Activated naive CD8-positive, alpha-beta T cell (primary cell): Measurements from ENCODE around the gene MIPEP.

ENCODE experiments used
- H3K27ac Mint-ChIP-seq: one replicate; pipeline ENCODE4 v1.8.0; 2021; ENCODE audit warnings: mixed read lengths
- H3K27me3 Mint-ChIP-seq: one replicate; pipeline ENCODE4 v1.8.0; 2021; ENCODE audit warnings: mixed read lengths
- H3K36me3 Mint-ChIP-seq: one replicate; pipeline ENCODE4 v1.8.0; 2021; ENCODE audit warnings: mixed read lengths
- H3K4me1 Mint-ChIP-seq: one replicate; pipeline ENCODE4 v1.8.0; 2021; ENCODE audit warnings: low read depth, mixed read lengths
- H3K4me3 Mint-ChIP-seq: one replicate; pipeline ENCODE4 v1.8.0; 2021; ENCODE audit warnings: mild to moderate bottlenecking, mixed read lengths
- H3K9me3 Mint-ChIP-seq: one replicate; pipeline ENCODE4 v1.8.0; 2021; ENCODE audit warnings: low read depth, mixed read lengths

MIPEP gene

GRCh38 chr13:23888658-23889614, at the start of gene MIPEP:
Gene MIPEP (minus strand): TSS chr13:23889400. CDS start chr13:23889320, 80 bp downstream.
- Mint-ChIP-seq H3K27me3 (no peaks in the 10 kb centered on the region), H3K27ac (peak within 1 kb of the TSS; percentile 64), H3K4me3 (peak within 1 kb of the TSS; percentile 86), H3K4me1 (peaks cover 25% of the 10 kb centered on the region), H3K36me3 (peaks cover 3% of the 10 kb centered on the region), H3K9me3 (no peaks in the 10 kb centered on the region)

- Mint-ChIP-seq H3K4me1 (no peaks in the 10 kb centered on the region), H3K27me3 (peaks cover 21% of the 10 kb centered on the region), H3K9me3 (peaks cover 8% of the 10 kb centered on the region), H3K4me3 (no peak overlapping the region), H3K27ac (no peak overlapping the region), H3K36me3 (no peaks in the 10 kb centered on the region)
Observed at GRCh38 chr13:23934520-23934919, 45.3 kb upstream of the MIPEP start.

DNA sequence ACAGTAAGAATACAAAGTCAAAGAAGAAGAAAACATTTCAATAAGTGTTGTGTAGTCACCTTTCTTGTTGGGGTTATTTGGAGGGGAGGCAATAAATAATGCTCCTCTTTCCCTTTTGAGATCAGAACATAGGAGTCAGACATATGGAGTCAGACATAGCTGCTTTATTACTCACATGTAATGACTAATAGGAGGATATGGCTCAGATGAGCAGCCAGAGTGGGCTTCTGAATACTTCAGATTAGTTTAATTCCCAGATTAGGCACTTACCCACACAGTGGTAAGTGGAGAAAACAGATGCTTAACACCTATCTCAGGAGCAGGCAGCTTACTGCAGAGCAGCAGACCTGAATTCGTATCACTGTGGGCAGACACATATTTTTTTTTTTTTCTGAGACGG, 39.8 kb upstream of the MIPEP start:
- Mint-ChIP-seq H3K4me3 (no peak overlapping the region), H3K4me1 (no peaks in the 10 kb centered on the region), H3K9me3 (no peaks in the 10 kb centered on the region), H3K36me3 (no peaks in the 10 kb centered on the region), H3K27me3 (peaks cover 14% of the 10 kb centered on the region), H3K27ac (no peak overlapping the region)

DNA sequence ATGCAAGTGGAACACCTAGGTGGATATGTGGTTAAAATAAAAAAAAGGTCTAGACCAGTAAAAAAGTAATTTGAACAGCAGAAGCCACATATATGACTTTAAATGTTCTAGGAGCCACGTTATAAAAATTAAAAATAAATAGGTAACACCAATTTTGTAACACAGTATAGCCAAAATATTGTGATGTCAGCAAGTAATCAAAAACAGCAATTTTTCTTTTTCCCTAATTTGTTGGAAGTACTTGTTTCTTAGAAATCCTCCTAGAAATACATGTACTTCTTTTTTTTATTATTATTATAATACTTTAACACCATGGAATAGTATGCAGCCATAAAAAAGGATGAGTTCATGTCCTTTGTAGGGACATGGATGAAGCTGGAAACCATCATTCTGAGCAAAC, 33.8 kb upstream of the MIPEP start:
- Mint-ChIP-seq H3K4me3 (no peak overlapping the region), H3K9me3 (no peaks in the 10 kb centered on the region), H3K36me3 (no peaks in the 10 kb centered on the region), H3K27ac (no peak overlapping the region), H3K4me1 (no peaks in the 10 kb centered on the region), H3K27me3 (peaks cover 10% of the 10 kb centered on the region)

- Mint-ChIP-seq H3K36me3 (no peaks in the 10 kb centered on the region), H3K27me3 (peaks cover 16% of the 10 kb centered on the region), H3K4me3 (no peak overlapping the region), H3K9me3 (no peaks in the 10 kb centered on the region), H3K27ac (no peak overlapping the region), H3K4me1 (no peaks in the 10 kb centered on the region)
Observed at GRCh38 chr13:23922005-23922932, 33.1 kb upstream of the MIPEP start.

DNA sequence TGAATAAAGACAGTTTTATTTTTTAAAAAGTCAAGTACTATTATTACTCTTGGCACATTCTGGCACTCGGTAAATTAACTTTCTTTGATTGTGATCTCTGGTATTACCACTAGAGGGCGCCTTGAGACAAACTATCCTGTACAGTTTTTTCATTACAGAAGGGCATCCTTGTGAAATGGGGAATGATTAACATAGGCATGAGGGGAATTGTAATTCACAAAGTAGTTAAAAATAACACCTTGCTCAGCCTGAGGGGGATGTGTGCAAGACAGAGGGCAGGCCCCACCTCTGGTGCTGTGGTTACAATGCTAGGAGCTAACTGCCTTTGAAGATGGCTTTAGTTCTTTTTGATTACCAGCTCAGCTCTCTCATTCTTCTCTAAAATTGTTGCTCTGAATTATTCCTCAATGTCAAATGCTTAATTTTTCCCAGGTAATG, 32.3 kb upstream of the MIPEP start:
- H3K4me3 Mint-ChIP-seq, result no peak overlapping the region

GRCh38 chr13:23919006-23919405, 29.8 kb upstream of the MIPEP start:
- no peak overlapping the region for H3K4me3 Mint-ChIP-seq
- no peaks in the 10 kb centered on the region for H3K36me3 Mint-ChIP-seq
- H3K27me3 Mint-ChIP-seq, result peaks cover 23% of the 10 kb centered on the region
- no peaks in the 10 kb centered on the region for H3K4me1 Mint-ChIP-seq
- no peaks in the 10 kb centered on the region for H3K9me3 Mint-ChIP-seq
- H3K27ac Mint-ChIP-seq, result no peak overlapping the region

More for the DNA sequence above, 32.3 kb upstream of the MIPEP start:
- H3K36me3 Mint-ChIP-seq, result no peaks in the 10 kb centered on the region
- no peaks in the 10 kb centered on the region for H3K9me3 Mint-ChIP-seq
- H3K27me3 Mint-ChIP-seq, result peaks cover 17% of the 10 kb centered on the region
- H3K4me1 Mint-ChIP-seq, result no peaks in the 10 kb centered on the region
- H3K27ac Mint-ChIP-seq, result no peak overlapping the region

DNA sequence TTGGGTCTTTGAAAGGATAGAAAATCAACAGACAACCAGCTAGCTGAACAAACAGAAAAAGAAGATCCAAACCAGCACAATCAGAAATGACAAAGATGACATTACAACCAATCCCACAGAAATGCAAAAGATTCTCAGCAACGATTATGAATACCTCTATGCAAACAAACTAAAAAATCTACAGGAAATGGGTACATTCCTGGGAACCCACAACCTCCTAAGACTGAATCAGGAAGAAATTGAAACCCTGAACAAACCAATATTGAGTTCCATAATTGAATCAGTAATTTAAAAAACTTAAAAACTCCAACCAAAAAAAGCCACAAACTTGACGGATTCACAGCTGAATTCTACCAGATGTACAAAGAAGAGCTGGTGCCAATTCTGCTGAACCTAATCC, 29.0 kb upstream of the MIPEP start:
- Mint-ChIP-seq H3K9me3 (no peaks in the 10 kb centered on the region), H3K4me3 (no peak overlapping the region), H3K4me1 (no peaks in the 10 kb centered on the region)

GRCh38 chr13:23915308-23915707, 26.1 kb upstream of the MIPEP start:
- H3K27me3 Mint-ChIP-seq, result peaks cover 20% of the 10 kb centered on the region
- H3K4me3 Mint-ChIP-seq, result no peak overlapping the region
- no peak overlapping the region for H3K27ac Mint-ChIP-seq
- H3K36me3 Mint-ChIP-seq, result peaks cover 3% of the 10 kb centered on the region
- no peaks in the 10 kb centered on the region for H3K9me3 Mint-ChIP-seq
- peaks cover 2% of the 10 kb centered on the region for H3K4me1 Mint-ChIP-seq

More for the DNA sequence above, 29.0 kb upstream of the MIPEP start:
- H3K36me3 Mint-ChIP-seq, result no peaks in the 10 kb centered on the region
- peaks cover 23% of the 10 kb centered on the region for H3K27me3 Mint-ChIP-seq
- no peak overlapping the region for H3K27ac Mint-ChIP-seq

GRCh38 chr13:23912469-23912868, 23.3 kb upstream of the MIPEP start:
- H3K27ac Mint-ChIP-seq, result no peak overlapping the region
- H3K36me3 Mint-ChIP-seq, result peaks cover 3% of the 10 kb centered on the region
- H3K4me3 Mint-ChIP-seq, result no peak overlapping the region
- peaks cover 16% of the 10 kb centered on the region for H3K27me3 Mint-ChIP-seq
- H3K4me1 Mint-ChIP-seq, result peaks cover 2% of the 10 kb centered on the region
- no peaks in the 10 kb centered on the region for H3K9me3 Mint-ChIP-seq

- Mint-ChIP-seq H3K27ac (no peak overlapping the region), H3K4me3 (no peak overlapping the region), H3K9me3 (no peaks in the 10 kb centered on the region), H3K4me1 (peaks cover 2% of the 10 kb centered on the region), H3K27me3 (peaks cover 10% of the 10 kb centered on the region), H3K36me3 (peaks cover 3% of the 10 kb centered on the region)
Observed at GRCh38 chr13:23909606-23910005, 20.4 kb upstream of the MIPEP start.

GRCh38 chr13:23905766-23906165, 16.6 kb upstream of the MIPEP start:
- H3K4me1 Mint-ChIP-seq, result peaks cover 5% of the 10 kb centered on the region
- H3K27me3 Mint-ChIP-seq, result peaks cover 24% of the 10 kb centered on the region
- H3K4me3 Mint-ChIP-seq, result no peak overlapping the region
- no peaks in the 10 kb centered on the region for H3K9me3 Mint-ChIP-seq
- no peak overlapping the region for H3K27ac Mint-ChIP-seq
- H3K36me3 Mint-ChIP-seq, result no peaks in the 10 kb centered on the region

GRCh38 chr13:23903906-23904280, 14.7 kb upstream of the MIPEP start:
- H3K4me3 Mint-ChIP-seq, result peak overlapping the region; percentile 27
- peaks cover 26% of the 10 kb centered on the region for H3K27me3 Mint-ChIP-seq
- no peaks in the 10 kb centered on the region for H3K36me3 Mint-ChIP-seq
- no peak overlapping the region for H3K27ac Mint-ChIP-seq
- H3K4me1 Mint-ChIP-seq, result peaks cover 5% of the 10 kb centered on the region
- no peaks in the 10 kb centered on the region for H3K9me3 Mint-ChIP-seq

GRCh38 chr13:23902975-23903905, 14.0 kb upstream of the MIPEP start:
- H3K4me1 Mint-ChIP-seq, result peaks cover 5% of the 10 kb centered on the region
- peaks cover 26% of the 10 kb centered on the region for H3K27me3 Mint-ChIP-seq
- H3K9me3 Mint-ChIP-seq, result no peaks in the 10 kb centered on the region
- peak overlapping the region; percentile 53 for H3K4me3 Mint-ChIP-seq
- H3K36me3 Mint-ChIP-seq, result no peaks in the 10 kb centered on the region
- H3K27ac Mint-ChIP-seq, result no peak overlapping the region
